ENCODE data around the gene MYB.
A peak's percentile ranks its signal among the peaks of the same experiment; 100 is the strongest.

Gene MYB

DNA sequence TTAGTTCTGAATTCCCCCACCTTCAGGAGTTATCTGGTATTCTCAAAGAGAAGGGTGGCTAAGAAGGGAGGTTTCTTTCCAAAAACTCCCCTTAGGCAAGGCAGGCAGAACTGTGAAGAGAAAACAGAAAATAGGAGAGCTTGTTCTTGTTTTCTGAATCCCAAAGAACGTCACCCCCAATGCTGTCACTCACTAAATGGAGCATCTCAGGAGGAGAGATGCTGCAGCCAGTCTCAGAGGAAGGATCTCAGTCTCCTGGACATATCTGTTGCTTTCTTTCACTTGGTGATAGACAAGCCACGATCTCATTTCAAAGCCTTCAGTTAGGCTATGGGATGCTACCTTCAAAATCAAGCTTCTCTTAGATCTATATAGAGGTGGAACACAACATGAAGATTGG lies 16.1 kb upstream of the MYB start:
- no peak for DNase-seq

DNA sequence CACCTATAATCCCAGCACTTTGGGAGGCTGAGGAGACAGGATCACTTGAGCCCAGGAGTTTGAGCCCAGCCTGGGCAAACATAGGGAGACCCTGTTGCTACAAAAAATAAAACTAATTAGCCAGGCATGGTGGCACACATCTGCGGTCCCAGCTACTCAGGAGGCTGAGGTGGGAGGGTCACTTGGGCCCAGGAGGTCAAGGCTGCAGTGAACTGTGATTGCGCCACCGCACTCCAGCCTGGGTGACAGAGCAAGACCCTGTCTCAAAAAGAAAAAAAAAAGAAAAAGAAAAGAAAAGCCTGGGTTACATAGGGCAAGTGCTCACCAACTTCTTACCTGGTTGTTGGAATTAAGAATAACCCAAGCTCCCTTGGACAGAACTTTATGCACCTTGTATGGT lies 14.6 kb upstream of the MYB start:
- no peak for DNase-seq

DNA sequence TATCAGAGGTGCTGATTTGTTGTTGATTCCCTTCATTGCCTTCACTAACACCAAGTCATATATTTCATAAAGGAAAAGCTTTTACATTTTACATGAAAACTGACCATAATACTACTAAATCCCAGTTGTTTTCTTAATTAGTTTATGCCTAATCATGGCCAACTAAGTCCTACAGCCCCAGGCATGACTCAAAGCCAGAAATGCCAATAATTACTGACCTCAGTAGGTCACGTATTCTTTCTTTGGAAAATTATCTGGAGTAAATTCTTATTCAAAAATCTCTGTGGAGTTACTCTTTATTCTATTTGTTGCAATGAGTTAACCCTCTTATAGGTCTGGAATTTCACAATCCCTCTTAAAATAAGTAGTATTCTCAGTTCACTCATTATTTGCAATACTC lies 13.5 kb upstream of the MYB start:
- DNase-seq, result no peak

DNA sequence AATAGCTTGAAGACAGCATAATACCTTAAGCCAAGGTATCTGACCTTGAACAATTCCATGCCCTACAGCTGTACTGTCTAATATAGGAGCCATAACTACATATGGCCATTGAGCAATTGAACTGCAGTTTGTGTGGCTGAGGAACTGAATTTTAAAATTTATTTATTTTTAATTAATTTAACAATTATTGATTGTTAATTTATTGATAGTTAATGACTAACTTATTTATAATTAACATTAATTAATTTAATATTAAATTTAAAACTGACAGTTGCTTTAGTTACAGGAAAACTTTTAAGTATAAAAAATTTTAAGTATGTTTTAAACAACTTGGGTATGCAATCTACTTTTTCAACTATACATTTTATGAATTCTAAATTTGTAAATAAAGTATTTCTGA lies 12.3 kb upstream of the MYB start:
- DNase-seq, result no peak

DNA sequence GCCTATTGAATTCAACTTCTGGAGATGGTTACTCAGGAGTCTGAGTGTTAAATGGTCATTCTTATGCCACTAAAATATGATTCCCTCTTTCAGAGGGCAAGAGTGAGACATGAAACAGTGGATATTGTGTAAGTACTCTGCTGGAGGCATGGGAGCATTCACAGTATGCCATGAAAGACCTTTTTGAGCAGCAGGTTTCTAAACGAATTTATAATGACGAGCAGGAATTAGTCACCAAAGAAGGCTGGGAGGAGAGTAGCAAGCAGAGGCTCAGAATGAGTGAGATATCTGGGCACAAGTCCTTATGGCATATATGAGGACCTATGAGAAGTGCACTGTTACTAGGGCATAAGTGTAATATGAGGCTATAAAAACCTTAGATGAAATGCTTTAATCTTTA lies 10.9 kb upstream of the MYB start:
- no peak for DNase-seq

DNA sequence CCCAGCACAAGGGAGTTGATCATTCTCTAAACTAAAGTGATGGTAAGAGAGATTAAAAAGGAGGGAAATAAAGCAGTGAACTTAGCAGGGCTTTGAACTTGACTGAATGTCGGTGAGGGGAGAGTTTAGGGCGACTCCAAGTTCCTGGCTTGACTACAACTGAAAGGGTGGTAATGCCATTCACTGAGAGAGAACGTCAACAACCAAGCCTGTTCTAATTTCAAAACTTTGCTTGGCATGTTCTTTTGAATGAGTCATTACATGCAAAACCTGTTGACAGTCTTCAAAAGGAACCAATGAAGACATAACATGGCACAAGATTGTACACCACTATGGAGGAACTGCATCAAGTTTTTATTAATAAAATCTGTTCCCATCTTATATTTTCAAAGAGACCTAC lies 10.3 kb upstream of the MYB start:
- DNase-seq, result no peak

DNA sequence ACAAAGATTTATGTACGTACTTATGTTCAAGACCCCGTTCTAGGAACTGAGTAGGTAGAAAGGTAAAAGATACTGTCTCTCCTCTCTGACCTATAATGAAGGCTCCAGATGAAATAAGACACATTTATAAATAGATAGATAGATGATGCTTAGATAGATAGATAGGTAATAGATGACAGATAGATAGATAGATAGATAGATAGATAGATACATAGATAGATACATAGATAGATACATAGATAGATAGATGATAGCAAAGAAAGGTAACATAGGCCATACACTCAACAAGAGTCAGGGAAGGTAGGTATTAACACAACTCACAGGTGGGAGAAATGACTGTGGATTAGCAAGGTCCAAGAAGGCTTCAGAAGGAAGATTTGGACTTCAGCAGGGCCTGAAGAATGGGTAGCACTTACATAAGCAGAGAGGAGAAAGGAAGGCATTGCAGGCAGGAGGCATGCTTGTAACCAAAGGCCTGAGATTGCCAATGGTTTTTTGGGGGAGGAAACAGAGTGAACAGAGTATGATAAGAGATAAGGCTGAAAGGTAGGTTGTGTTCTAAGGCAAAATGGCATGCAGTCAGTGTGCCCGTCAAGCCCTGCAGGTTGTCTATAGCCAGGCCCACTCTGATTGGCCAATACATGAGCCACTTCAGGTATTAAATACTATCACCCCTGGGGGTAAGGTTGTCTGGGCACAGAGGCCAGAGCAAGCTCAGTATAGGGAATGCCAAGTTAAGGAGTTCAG lies 7.7 kb upstream of the MYB start:
- no peak for DNase-seq

DNA sequence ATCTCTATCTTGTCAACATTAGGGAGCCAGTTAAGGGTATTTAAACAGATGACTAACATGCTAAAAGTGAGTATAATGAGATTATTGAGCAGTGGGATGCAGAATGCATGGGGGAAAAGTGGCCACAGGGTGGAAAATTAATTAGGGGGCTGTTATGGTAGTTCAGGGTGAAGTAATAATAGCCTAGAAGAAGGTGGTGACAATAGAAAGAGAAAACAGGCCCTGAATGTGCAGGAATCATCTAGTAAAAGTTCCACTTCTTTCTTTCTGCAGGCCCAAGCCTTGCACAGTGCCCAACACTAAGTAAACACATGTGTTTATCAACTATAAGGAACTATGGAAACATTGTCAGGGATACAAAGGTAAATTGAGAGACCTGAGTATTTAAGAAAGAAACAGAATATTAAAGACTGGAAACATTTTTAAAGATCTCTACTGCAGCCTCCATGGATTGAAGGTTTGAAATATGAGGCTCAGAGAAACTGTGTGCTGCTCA lies 7.1 kb upstream of the MYB start:
- no peak for DNase-seq

DNA sequence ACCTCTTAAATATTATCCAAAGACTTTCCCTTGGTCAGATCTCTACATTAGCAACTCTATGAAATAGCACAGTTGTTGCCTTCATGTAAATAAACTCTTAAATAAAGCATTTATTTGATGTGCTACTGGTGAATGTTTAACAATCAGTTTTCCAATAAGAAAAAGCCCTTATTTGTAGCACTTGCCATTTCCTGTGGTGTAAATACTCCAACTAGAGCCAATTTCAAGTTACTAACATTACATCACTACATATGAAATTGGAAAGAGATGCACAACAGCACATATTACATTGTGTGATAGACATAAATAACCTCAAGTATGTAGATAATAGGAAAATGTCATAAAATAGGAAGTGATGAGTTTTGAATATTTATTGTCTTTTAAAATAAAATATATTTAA lies 5.0 kb upstream of the MYB start:
- no peak for DNase-seq

DNA sequence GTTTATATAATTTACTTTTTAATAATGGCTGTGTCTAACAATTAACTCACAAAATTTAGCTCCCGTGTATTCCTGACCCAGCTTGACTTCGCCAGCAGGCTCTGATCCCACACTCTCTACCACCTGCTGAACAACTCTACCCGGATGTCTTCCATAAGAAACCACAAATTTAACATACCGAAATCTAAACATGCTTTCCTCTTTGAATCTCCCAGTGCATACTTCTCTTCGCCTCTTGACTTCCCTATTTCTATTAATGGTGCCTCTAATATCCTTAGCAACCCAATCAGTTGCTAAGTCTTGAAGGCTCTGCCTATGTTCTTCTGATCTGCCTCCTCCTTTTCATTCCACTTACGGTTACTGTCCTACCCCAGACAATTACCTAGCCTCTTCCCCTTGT lies 4.6 kb upstream of the MYB start:
- no peak for DNase-seq

DNA sequence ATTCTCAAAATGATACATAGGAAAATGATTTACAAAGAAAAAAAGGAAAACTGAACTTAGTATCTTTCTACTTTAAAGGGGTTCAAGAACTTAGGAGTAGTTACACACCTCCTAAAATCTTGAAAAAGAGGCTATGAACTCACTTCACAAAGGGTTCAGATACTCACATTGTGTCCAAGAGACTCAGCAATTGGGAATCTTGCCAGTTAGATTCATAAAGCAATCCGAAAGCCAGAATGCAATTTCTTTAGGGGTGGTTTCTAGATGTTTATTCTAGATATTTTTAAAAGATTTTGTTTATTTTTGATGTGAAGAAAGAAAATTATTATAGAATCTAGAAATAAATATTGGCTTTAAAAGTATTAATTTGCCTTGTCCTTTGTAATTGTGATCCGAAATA lies 1.7 kb upstream of the MYB start:
- no peak for DNase-seq

DNA sequence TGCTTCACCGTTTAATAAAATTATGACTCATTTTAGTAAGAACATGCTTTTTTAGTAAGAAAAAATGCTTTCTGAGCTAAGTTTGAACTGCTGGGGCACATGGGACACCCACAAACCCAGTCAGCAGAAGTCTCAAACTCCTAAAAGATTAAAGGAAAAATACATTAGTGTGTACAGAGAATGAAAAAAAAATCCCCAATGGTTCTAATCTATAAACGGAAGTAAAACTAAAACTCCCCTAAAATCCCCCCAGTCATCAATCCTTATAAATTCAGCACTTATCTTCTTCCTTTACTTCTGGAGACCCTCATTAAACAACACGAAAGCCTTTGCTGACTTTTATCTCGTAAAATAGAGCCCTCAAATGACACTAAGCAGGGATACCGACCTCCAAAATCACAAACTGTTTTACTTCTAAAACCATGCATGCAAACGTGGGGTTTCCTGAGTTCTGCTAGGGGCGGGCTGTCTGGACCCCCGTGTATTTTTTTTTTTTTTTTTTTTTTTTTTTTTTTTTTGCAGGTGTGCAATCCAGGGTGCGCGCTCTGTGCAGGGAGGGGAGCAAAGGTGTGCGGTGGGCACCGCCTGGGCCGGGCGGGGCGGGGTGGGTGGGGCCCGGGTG lies 1.1 kb upstream of the MYB start:
- DNase-seq, result no peak

DNA sequence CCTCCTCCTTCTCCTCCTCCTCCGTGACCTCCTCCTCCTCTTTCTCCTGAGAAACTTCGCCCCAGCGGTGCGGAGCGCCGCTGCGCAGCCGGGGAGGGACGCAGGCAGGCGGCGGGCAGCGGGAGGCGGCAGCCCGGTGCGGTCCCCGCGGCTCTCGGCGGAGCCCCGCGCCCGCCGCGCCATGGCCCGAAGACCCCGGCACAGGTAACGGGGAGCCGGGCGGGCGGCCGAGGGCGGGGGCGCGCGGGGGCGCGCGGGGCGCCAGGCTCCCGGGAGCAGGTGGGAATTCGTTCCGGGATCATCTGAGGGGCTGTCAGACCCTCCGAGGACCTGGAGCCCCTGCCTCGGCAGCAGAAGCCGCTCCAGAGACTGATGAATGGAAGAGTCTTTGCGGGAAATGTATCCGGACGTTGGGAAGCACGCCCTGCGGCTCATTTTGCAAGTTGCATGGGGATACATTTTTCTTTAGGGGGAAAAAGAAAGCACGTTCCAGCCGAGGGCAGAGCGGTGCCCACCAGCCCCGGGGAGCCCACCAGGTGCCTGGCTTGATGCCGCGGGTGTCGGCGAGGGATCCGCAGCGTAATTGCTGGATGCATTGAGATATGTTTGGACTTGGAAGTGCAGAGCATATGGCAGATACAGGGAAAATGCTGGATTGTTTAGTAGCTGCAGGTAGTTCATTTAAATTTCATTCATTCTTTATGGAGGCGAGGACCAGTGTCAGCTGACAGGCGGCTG lies 394 bp downstream of the MYB start:
- DNase-seq, result peak in 1 of 4 experiments; percentile 7

DNA sequence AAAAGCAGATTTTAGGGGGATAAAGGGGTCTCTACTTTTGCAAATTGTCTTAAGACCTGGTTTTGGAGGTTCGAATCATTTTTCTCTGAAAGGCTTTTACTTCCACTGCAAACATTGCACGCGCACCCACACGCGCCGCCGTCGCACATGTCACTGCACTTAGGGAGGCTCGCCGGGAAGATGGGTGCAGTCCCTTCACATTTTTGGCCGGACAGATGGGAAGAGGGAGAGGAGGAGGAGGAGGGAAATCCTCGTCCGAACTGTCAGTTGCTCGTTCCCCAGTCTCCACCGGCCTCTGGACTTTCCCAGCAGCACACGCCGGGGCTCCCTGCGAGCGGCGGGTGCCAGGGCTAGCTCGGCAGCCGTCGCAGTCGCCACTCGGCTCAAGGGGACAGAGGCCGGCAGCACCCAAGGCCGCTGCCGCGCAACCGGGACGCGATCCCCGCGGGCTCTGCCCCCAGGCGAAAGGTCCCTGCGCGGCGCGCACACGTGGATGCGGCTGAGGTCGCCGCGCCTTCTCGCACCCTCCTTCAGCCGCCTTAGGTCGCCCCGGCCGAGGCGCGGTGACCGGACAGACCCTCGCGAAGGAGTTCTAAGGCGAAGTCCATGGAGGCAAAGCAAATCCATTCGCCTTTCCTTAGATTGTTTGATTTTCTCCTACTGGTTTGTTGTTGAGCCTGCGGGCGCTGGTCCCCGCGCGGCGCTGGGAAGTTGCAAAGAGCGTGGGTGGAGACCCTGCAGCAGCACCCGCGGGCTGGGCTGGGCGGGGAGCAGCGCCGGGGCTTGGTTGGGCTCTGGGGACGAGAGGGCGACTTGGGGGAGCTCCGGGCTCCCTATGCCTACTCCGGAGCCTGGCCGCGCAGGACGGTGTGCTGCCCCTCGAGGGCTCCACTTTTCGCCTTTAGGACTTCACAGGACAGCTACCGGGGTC lies 1.2 kb downstream of the MYB start:
- peak in 3 of 4 experiments; percentile 6 to 33 (median 25) for DNase-seq

DNA sequence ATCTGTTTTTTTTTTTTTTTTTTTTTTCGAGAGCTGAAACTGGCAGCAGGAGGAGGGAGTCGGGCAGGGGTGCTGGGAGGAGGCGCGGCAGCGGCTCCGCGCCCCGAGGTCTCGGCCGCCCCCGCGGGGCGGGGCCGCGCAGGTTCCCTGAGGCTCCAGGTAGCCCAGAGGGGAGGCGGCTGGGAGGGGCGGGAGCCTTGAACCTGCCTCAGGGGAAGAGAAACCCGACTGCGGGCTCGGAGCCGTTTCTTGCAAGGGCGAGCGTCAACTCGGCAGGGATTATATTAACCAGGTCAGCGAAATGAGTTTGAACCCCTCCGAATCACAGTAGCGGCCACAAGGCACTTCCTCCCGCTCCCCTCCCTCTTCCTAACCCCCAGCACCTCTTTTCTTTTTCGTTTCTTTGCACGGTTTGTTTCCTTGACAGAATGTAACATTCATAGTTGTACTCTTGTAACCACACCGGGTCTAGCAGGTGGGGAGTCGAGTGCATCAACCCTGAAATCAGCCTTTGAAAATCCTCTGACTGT lies 2.0 kb downstream of the MYB start:
- peak; percentile 11 to 57 (median 36) for DNase-seq

DNA sequence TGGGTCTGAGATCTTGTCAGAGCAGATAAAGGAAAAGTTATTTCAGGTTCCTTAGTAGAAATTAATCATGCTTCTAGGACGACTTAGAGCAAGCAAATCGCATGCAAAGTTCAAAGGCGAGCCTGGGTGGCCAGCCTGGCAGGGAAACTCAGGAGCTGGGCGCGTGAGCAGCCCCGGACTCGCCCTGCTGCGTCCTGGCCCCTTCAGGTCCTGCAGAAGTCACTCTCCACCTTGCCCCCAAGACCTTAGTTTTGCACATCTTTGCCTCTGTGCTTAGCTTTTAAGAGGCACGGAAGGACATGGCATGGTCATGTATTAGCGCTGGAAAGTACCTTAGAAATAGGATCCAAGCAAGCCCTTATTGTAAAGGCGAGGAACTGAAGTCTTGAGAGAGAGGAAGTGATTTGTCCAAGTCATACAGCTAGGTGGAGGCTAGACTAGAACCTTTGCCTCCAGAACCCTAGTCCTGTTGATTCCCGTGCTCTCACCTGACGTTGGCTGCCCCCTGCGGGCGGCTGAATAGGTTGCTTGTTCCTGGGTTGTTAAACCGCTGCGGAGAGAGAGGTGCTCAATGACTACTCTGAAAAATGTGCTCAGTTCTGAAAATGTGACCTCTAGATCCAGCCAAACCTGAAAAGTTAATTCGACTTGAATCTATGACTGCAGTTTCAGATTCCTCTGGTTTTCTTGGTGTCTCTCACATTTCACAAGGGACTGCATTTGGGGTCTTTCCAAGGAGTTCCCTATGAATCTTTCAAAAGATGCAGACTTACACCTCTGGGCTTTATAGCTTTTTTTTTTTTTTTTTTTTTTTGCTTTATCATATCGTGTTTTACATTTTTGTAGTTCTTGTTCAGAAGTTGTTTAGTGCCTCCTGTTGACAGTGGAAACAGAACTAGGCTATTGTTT lies 2.7 kb downstream of the MYB start:
- DNase-seq, result peak; percentile 29 to 68 (median 50)

DNA sequence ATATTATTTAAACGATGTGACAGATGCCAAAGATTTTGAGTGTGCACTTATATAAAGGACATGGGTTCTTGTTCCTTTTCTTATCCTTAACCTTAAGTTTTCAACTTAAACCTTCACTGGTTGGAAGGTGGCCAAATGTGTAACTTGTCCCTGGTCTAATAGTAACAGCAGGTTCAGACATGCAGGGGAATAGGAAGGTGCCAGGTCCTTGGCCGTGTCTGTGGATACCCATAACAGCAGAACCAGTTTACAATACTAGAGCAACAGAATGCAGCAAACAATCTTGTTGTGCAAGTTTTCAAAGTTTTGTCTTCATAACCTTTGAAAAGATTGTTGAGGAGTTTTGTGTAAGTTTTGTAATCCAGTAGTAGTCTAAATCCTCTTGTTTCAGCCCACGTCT lies 4.4 kb downstream of the MYB start:
- no peak for DNase-seq

DNA sequence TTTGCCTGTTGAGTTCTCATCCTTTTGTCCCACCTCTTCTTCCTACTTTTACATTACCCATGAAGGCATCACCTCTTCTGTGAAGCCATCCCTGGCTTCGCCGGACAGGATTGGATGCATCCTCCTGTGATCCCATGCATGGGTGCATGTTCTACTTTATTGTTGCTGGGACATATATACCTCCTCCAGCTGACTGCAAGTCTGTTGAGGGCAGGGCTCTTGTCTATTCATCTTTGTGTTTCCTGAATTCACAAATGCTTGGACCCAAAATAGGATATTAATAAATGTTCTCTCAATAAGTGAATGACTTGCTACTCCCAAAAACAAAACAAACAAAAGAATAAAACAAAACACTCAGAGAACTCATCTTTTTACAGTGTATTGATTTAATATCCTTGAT lies 5.1 kb downstream of the MYB start:
- DNase-seq, result no peak

DNA sequence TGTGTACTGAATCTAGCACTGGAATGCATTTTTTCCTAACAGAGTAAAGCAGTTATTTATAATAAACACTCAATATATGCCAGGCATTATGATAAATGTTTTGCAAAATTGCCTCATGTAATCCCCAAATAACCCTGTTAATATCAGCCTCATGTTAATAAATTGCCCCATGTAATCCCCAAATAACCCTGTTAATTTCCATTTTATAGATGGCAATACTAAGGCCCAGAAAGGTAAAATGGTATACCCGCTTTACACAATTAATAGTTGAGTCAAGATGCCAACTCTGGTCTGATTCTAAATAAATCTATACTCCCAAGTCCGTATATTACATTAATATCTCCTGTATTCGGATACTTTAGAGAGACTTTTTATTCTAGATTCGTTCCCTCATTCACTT lies 6.3 kb downstream of the MYB start:
- no peak for DNase-seq

DNA sequence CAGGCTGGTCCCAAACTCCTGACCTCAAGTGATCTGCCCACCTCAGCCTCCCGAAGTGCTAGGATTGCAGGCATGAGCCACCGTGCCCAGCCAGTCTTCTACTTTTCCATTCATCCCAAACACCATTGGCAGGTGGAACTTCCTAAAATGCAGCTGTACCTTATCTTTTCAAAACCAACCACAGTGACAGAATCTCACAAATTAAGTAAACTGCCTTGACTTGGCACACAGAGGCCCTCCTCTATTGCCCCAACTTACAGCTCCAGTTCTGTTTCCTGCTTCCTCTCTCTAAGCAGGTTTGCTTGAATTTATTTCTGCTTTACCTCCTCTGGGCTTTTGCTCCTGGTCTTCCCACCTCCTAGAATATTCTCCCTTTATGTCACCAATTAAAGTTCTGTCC lies 7.6 kb downstream of the MYB start:
- DNase-seq, result no peak

DNA sequence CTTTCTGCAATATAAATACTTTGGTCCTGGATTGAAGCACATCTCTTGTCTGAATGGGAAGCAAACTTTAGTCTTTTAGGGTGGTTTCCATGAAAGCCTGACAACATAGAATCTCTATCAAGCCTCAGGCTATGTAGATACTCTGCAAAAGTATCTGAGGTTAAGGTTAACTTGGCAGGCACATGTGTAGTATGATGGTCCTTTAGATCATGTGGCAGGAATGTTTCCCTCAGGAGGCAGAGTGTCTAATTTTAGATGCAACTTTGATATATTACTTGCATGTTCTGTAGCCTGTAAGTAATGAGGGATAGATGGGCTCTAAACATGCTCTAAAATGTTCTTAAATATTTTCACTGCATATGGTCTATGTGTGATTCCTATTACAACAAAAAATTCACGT lies 8.2 kb downstream of the MYB start:
- DNase-seq, result no peak

Measured in activated naive CD4-positive, alpha-beta T cell (primary cell).